Fibroblast of skin of left quadriceps (primary cell): ENCODE results near the gene C19orf53.
"Not testable (repeated sequence)": the region's sequence is repeated elsewhere in the genome, so short reads cannot be mapped to it uniquely, and the experiment has no call there.

Experiments used
- DNase-seq, 2 experiments: peaks; one replicate each; pipeline ENCODE4 v3.0.0-alpha.2; 2013; ENCODE audit warnings: low read depth in 2 of 2

Gene C19orf53

DNA sequence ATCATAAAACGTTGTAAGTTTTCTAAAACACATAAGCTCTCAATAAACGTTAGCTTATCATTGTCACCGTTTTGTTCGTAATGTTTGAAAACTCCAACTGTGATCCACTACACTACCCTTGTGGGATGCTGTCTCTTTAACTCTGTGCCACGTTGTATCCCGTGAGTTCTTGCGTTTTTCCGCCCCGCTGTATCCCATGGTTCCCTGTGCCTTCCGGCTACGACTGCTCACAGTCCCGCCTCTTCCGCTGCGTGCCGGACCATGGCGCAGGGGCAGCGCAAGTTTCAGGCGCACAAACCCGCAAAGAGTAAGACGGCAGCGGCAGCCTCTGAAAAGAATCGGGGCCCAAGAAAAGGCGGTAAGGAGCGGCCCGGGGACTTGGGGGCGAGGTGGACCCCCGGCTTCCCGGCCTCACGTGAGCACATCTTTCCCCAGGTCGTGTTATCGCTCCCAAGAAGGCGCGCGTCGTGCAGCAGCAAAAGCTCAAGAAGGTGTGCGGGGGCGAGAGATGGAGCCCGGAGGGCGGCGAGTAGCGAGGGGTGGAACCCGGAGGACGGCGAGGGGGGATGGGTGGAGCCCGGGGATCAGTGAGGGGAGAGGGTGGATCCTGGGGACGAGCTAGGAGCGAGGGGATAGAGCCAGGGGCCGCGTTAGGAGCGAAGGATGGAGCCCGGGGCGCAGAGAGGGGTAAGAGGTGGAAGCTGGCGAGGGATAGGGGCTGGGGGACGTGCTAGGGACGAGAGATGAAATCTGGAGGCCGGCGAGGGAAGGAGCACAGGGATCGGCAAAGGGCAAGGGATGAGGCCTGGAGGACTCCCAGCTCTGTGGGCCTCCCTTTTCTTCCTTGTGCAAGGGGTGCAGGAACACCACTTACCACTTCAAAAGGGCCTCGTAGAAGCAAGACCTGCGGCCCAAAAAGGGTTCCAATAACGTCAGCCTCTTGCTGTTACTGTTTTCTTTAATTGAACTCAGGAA, at the start of gene C19orf53:
Gene C19orf53 (plus strand): TSS at position 240 of the 975 bp plus-strand sequence. CDS start 22 bp downstream, at position 262.
- peak; percentile 76 to 77 for DNase-seq

DNA sequence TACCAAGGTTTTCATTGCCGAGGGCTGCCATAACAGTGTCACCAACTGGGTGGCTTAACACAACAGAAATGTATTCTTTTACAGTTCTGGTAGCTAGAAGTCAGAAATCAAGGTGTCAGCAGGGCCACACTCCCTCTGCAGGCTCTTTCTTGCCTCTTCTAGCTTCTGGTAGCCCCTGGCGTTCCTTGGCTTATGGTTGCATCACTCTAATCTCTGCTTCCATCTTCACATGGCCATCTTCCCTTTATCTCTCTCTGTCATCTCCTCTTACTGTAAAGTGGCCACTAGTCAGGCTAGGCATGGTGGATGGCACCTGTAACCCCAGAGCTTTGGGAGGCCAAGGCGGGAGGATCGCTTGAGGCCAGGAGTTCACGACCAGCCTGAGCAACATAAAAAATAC, 47.9 kb upstream of the C19orf53 start:
- DNase-seq: no peak

DNA sequence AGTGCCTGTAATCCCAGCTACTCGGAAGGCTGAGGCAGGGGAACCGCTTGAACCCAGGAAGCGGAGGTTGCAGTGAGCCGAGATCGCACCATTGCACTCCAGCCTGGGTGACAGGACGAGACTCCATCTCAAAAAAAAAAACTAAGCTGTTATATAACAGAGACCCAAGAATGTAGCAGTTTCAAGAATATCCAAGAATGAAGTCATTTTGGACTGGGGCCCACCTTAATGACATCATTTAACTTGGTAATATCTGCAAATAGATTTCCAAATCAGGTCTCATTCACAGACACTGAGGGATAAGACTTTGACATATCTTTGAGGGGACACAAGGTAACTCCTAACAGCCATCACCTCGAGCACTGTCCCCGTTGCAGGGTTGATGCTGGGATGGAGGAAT, 46.5 kb upstream of the C19orf53 start:
- DNase-seq: peak in 1 of 2 experiments; percentile 52

DNA sequence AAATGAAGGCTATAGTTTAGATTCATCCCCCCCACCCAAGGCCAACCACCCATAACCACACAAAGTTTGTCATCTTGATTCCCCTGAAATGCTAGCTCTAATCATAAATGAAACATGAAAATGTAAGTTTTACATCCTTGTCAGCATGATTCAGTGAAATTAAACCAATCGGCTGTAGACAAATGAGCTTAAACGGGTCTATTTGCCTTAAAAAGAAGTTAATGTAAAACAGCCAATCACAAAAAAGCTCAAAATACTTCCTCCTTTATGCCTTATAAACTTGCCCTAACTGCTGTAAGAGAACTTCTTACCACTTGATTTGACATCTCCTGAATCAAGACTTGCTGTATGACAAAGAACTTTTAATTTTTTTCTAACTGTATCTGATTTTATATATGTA, 44.4 kb upstream of the C19orf53 start:
- DNase-seq: no peak

DNA sequence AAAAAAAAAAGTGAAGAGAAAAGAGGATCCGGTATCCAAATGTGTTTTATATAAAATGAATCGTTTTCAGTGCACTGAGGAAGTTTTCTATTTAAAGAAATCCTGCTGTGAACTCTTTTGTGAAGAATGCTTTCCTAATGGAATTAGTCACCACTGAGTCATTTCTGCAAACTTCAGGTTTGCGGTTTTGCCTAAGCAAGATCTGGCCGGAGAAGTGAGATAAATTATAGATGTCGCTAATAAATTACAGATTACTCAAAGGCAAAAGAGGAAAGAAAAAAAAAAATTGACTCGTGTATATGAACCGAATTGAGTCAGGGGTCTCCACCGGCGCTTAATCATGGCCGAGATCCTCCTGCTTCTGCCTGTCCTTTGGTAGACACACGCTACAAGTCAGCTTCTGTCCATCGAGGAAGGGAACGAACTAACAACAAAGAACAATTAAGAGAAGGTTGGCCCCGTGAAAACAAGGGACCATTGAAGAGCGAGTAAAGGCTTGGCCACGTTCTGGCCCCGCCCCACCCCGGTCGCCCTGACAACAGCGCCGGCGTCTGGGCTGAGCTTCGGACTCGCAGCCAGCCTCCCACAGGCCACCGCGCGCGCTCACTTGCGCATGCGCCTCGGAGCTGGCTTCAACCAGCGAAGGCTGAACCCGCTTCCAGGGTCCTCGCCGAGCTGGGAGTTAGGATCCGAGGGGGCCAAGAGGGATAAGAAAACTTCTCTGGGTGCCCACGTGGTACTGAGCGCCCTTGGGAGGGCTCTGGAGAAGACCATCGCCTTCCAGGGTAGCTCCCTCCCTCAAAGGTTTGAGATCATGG, 42.9 kb upstream of the C19orf53 start:
- DNase-seq: peak; percentile 98

DNA sequence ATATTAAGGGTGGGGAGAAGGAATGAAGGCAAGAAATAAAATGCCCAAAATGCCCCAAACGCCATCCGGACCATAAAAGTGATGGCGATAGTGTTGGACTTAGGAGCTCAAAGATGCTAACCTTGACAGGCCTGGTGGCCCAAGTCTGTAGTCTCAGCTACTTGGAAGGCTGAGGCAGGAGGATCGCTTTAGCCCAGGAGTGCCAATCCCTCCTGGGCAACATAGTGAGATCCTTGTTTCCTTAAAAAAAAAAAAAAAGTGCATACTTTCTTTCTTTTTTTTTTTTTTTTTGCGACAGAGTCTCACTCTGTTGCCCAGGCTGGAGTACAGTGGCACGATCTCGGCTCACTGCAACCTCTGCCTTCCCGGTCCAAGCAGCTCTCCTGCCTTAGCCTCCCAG, 41.9 kb upstream of the C19orf53 start:
- DNase-seq: no peak

DNA sequence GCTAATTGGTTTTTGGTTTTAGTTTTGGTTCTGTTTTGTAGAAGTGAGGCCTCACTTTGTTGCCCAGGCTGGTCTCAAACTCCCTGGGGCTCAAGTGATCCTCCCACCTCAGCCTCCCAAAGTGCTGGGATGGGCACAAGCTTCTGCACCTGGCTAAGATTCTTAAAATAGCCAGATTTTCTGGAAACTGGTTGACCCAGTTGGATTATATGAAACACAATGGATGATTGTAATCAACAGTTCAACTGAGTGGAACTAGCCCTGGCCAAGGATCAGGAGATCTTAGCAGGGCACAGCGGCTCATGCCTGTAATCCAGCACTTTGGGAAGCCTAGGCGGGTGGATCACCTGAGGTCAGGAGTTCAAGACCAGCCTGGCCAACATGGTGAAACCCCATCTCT, 39.5 kb upstream of the C19orf53 start:
- DNase-seq: no peak

DNA sequence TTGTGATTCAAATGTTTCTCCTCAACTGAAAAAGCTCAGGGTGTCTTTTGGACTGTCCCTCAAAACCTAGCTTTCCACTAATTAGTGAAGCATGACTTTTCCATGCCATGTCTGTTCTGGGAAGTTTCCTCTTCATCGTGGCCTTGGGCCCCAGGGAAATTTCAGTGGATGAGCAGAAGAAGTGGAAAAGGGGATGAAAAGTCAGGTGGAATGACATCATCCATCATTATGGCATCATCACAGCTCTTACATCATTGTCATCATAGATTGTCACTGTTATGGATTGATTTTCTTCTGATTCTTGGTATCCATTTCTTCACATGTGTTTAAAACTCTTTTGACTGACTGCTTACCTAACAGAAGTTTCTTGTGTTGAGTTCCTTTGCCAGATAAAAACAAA, 36.2 kb upstream of the C19orf53 start:
- no peak for DNase-seq

DNA sequence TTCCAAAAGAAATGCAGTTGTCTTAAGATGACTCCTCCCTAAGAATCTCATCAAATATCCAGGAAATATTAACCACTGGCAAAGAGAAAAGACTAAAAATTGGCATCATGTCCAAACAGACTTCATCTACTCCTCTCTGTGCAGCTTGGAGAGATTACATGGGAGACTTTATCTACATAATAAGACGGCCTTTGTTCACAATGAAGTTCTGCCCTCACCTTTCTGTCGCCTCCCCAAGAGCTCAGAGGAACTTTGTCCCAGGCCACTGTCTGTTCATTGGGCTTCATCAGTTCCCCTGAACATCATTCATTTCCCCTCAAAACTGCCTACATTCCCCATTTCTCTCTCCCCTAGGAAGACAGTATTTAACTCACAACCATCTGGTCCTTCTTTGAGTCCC, 32.4 kb upstream of the C19orf53 start:
- DNase-seq: no peak

DNA sequence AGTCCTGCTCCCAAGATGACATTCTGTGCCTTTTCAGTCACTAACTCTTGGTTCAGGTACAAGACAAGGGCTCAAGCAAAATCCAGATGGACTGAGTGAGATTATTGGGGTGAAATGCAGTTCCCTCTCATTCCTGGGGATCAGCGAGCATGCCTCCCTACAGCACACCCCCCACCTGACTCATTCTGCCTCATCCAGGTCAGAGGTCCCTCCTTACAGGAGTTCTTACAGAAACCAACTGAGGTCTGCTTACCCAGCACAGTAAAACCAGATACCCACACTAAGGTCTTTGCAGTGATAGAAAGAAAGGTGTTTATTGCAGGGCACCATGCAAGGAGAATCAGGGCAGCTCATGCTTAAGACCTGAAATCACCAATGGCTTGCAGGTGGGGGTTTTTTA, 31.5 kb upstream of the C19orf53 start:
- no peak for DNase-seq

DNA sequence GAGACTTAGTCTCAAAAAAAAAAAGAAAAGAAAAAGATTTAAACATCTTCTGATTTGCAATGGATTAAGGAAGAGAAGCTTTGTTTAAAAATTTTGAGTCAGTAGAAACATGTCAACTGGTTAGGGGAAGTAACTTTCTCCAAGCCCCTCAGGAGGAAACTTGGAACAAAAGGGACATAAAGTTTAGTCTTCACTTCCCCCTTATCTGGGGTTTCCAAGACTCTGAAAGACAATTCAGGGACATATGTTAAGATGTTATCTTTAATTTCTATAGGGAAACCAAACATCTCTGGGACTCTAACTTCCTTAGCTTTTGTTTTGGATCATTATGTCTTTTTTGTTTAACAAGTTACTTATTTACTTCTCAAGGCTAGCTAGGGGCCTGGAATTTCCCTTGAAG, 30.1 kb upstream of the C19orf53 start:
- no peak for DNase-seq

DNA sequence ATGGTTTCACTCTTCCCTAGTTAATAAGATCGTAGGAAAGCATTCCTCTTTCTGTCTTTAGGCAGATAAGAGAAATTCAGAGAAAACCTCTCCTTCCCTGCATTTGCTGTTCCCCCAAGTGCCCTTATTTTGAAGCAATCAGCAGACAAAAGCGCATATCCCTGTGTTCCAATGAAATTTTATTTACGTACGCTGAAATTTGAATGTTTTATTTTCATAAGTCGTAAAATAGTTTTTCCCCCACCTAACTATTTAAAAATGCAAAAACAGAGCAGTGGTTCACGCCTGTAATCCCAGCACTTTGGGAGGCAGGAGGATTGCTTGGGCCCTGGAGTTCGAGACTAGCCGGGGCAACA, 27.2 kb upstream of the C19orf53 start:
- no peak for DNase-seq

DNA sequence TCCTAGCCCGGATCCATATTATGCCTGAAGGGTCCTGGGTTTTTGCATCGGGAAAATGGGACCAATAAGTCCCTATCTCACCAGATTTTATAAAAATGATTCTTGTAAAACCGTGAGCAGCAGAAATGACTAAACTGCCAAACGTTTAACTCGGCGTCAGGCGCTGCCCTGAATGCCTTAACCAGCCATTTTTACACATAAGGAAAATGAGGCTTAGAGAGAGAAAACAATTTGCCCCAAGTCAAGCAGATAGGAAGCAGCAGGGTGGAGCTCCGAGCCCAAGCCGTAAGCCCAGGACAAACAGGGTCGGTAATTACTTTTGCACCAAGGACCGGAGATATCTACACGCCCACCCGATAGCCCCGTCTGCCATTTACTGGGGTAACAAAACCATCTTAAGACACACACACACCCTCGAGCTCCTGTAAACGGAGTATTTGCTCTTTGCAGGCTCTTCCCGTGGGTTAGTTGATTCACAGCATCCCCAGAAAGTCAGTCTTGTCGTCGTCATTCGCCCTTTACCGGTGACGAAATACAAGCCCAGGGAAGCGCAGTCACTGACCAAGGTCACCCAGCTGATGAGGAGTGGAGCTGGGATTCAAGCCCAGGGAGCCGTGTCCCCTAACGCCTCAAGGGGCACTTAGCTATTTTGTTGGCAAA, 26.0 kb upstream of the C19orf53 start:
- DNase-seq: no peak

DNA sequence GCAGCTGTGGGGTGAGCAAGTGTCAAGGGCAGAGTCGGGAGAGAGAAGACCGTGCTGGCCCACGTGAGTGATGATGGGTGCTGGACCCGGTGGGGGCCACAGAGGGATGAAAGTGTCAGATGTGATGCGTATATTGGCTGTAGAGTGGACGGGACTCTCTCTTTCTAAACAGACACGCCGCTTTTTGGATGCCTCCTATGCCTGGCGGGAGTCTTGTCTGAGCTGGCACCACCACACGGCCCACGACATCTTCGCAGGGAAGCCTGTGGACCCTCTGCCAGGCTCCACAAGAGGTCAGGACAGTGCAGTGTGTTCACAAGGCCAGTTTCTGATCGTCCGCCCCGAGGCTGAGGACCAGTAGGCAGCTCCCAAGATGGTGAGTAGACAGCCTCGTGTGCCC, 22.8 kb upstream of the C19orf53 start:
- no peak for DNase-seq

DNA sequence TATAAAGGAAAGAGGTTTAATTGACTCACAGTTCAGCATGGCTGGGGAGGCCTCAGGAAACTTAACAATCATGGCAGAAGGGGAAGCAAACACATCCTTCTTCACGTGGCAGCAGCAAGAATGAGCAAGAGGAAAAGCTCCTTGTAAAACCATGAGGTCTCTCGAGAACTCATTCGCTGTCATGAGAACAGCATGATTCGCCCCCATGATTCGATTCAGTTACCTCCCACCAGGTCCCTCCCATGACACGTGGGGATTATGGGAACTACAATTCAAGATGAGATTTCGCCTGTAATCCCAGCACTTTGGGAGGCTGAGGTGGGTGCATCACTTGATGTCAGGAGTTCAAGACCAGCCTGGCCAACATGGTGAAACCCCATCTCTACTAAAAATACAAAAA, 20.6 kb upstream of the C19orf53 start:
- DNase-seq: not testable (repeated sequence)

DNA sequence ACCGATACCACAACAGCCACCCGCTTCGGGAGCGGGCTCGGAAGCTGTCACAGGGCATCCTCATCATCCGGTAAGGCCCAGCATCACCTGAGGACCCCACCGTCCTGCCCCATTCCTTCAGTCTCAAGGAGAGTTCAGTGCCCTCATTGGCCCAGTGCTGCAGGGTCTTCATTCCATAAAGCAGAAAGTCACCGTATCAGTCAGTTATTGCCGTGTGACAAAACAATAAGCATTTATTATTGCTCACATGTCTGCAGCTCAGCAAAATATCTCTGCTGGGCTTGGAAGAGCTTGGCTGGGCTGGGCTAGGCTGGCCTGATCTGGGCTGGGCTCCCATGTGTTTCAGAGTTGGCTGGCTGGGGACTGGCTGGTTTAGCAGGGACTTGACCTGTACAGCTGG, 18.0 kb upstream of the C19orf53 start:
- no peak for DNase-seq

DNA sequence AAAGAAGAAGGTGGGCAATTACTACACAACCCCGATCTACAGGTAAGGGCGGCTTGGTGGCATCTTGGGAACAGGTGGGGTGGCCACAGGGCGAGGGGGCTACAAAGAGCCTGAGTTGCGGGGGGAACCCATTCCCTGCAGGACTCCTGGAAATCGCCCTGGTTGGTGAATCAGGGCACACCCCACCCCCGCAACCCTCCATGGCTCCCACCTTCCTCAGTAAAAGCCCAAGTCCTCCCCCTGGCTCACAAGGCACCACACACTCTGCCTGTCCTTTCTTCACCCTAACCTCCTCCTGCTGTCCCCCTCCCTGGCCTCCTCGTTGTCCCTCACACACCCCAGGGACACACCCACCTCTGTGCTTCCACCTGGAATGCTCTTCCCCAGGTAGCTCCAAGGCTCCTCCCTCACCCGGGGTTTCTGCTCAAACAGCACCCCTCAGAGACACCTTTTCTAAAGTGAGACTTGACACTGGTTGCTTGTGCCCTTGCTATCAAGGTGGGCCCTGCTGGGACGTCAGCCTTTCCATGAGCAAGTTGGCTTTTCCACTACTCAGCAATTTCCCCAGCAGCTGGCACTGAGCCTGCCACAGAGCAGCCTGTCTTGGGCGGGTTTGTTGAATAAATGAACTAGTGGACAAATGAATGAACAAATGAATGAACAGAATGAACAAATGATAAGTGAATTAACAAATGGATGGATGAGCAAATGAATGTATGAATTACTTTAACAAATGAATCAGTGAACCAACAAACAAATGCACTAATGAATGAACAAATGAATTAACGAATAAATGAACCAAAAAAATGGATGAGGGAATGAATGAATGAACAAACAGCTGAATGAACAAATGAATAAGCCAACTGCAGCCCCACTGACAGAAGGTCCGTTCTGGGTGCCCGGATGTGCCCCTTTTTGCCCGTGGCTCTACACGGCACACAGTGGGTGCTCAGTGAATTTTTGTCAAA, 16.2 kb upstream of the C19orf53 start:
- DNase-seq: no peak

DNA sequence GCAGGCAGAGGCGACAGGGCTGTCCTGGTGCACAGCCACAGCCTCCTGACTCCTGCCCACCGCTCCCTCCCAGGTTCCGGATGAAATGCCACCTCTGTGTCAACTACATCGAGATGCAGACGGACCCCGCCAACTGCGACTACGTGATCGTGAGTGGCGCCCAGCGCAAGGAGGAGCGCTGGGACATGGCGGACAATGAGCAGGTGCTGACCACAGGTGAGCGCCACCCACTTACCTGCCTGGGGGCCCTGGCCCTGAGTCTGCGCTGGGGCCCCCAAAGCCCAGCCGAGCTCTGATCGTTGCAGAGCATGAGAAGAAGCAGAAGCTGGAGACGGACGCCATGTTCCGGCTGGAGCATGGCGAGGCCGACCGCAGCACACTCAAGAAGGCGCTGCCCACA, 15.5 kb upstream of the C19orf53 start:
- DNase-seq: no peak

DNA sequence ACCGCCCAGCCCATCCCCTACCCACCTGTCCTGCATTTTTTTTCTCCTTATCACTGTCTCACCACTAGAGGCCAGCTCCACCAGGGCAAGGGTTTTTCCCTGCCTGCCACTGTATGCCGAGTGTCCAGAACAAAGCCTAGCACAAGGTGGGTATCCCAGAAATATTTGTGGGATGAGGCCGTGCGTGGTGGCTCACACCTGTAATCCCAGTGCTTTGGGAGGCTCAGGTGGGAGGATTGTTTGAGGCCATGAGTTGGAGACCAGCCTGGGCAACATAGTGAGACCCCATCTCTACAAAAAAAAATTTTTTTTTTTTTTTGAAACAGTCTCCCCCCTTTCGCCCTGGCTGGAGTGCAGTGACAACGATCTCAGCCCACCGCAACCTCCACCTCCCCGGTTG, 12.8 kb upstream of the C19orf53 start:
- no peak for DNase-seq

DNA sequence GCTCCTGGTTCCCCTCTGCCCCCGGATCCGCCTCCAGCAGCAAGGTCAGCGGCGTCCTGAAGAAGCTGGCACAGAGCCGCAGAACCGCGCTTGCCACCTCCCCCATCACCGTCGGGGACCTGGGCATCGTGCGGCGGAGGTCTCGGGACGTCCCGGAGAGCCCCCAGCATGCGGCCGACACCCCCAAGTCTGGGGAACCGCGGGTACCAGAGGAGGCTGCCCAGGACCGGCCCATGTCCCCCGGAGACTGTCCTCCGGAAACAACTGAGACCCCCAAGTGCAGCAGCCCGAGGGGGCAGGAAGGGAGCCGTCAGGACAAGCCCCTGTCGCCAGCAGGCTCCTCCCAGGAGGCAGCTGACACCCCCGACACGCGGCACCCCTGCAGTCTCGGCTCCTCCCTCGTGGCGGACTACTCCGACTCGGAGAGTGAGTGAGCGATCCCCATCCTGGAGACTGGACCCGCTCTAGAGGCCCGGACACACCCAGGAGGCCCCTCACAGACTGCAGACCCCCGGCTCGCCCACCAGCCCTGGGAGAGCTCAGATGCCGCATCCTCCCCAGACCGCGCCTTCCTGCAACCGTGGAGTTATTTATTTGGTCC, 11.5 kb upstream of the C19orf53 start:
- no peak for DNase-seq

DNA sequence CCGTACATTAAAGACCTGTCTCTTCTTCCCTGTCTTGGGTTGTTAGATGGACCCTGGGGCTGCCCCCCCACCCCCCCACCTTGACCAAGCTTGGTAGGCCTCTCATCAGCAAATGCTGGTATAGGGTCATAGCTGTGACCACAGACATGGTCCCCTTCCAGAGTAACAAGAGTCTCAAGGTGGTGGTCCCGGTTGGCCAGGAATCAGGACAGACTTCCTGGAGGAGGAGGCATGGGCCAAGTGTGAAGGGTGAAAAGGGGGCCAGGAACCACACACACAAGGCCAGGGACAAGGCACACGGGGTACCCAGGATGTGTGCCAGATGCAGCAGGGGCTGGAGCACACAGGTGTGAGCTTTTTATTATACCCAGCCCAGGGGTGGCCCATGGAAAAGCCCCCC, 11.0 kb upstream of the C19orf53 start:
- DNase-seq: no peak
